H1 (cell line): ENCODE data around the gene KNDC1.

Experiments used
- BRCA1 ChIP-seq: IDR thresholded peaks from 2 replicates; pipeline ENCODE4 v1.6.1; 2012; ENCODE audit warnings: low read depth, low read length, improper control_type of control experiment
- CHD1 ChIP-seq: IDR thresholded peaks from 2 replicates; pipeline ENCODE4 v1.6.1; 2012; ENCODE audit warnings: low read depth, low read length, improper control_type of control experiment
- CTCF ChIP-seq, 3 experiments: IDR thresholded peaks; 1 replicate in 2 of 3; 2 replicates in 1 of 3; pipeline versions ENCODE4 v1.5.1 to v1.6.1; 2011; ENCODE audit warnings: low read length in 3 of 3, mild to moderate bottlenecking in 3 of 3, inconsistent platforms in 2 of 3, low read depth in 1 of 3, moderate library complexity in 1 of 3; ENCODE audit not compliant: insufficient read depth in 1 of 3; ENCODE audit errors: control extremely low read depth in 1 of 3
- E2F6 ChIP-seq: IDR thresholded peaks from 2 replicates; pipeline ENCODE4 v1.6.1; 2012; ENCODE audit warnings: inconsistent platforms
- EP300 ChIP-seq, 2 experiments: IDR thresholded peaks; 1 replicate in 1 of 2; 2 replicates in 1 of 2; pipeline ENCODE4 v1.6.1; 2011 to 2012; ENCODE audit warnings: low read depth in 2 of 2, low read length in 2 of 2, mild to moderate bottlenecking in 2 of 2, borderline replicate concordance in 1 of 2, inconsistent platforms in 1 of 2, moderate library complexity in 1 of 2
- EZH2 ChIP-seq: fragments of 200-600 bp; sonication (generic); IDR thresholded peaks from 2 replicates; pipeline ENCODE4 v1.7.1; 2012; ENCODE audit warnings: low read depth, mild to moderate bottlenecking, moderate library complexity, low read length, inconsistent platforms; ENCODE audit not compliant: severe bottlenecking
- HDAC2 ChIP-seq, 2 experiments: fragments of 300-600 bp in 1 of 2; sonication (generic) in 1 of 2; IDR thresholded peaks; 2 replicates each; pipeline ENCODE4 v1.6.1; 2011 to 2012; ENCODE audit warnings: low read depth in 2 of 2, low read length in 2 of 2, mild to moderate bottlenecking in 2 of 2, moderate library complexity in 2 of 2, borderline replicate concordance in 1 of 2, inconsistent platforms in 1 of 2
- JUN ChIP-seq: IDR thresholded peaks from 2 replicates; pipeline ENCODE4 v1.6.1; 2011; ENCODE audit warnings: low read depth, mild to moderate bottlenecking, improper control_type of control experiment, low read length
- MAX ChIP-seq: IDR thresholded peaks from 2 replicates; pipeline ENCODE4 v1.6.1; 2012; ENCODE audit warnings: inconsistent platforms
- POLR2A ChIP-seq, 2 experiments: IDR thresholded peaks; 1 replicate in 1 of 2; 2 replicates in 1 of 2; pipeline ENCODE4 v1.6.1; 2011; ENCODE audit warnings: low read depth in 2 of 2, low read length in 2 of 2, mild to moderate bottlenecking in 2 of 2; ENCODE audit errors: control extremely low read depth in 1 of 2
- SRF ChIP-seq: IDR thresholded peaks from 2 replicates; pipeline ENCODE4 v1.6.1; 2011; ENCODE audit warnings: mild to moderate bottlenecking, low read depth, low read length, moderate library complexity
- TAF1 ChIP-seq: IDR thresholded peaks from 2 replicates; pipeline ENCODE4 v1.6.1; 2011; ENCODE audit warnings: mild to moderate bottlenecking, low read depth, low read length
- TEAD4 ChIP-seq: IDR thresholded peaks from 2 replicates; pipeline ENCODE4 v1.6.1; 2012; ENCODE audit warnings: low read depth, low read length, inconsistent platforms, mixed read lengths
- YY1 ChIP-seq: IDR thresholded peaks from 2 replicates; pipeline ENCODE4 v1.6.1; 2011; ENCODE audit warnings: low read depth, mild to moderate bottlenecking, low read length

DNA sequence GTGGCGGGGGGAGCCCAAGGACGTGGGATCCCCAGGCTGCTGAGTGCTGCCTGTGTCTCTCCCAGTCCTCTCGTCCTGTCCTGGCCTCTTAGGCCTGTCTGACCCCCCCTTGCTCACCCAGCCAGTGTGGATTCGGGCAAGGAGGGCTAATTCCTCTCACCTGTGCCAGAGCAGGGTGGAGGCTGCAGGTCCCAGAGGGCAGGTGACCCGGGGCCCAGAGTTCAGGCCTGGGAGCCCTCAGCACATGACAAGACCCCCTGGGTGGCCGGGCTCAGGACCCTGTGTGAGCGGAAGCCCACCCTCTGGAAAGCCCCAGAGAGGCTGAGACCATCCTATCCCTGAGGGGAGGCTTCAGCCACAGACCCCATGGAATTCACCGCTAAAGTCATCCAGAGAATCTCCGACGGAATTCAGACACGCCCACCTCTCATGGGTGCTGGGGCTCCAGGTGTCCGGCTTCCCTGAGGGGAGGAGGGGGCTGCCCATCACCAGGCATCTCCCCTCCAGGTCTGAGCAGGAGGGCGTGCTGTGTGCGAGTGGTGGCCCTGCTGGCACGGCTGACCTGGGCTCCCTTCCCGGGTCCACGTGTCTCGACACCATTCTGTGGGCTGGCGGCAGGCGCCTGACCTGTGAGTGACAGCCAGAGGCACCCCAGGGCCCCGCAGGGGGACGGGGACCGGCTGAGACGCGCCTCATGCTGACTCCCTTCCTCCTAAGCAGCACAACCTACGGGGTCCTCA, 5.0 kb downstream of the KNDC1 start:
- TF ChIP-seq CTCF (IDR thresholded peaks at IDR 0.05; ENCODE audit: control extremely low read depth in 1 of 3, insufficient read depth in 1 of 3, low read depth in 1 of 3, low read length in 3 of 3) (no peak), TEAD4 (no peak), TAF1 (no peak), POLR2A (IDR thresholded peaks at IDR 0.05; ENCODE audit: control extremely low read depth in 1 of 2, low read depth in 2 of 2, low read length in 2 of 2) (no peak), EP300 (IDR thresholded peaks at IDR 0.05; ENCODE audit: borderline replicate concordance in 1 of 2, low read depth in 2 of 2, low read length in 2 of 2) (no peak), E2F6 (no peak), MAX (no peak), YY1 (no peak), JUN (no peak), EZH2 (no peak), HDAC2 (IDR thresholded peaks at IDR 0.05; ENCODE audit: borderline replicate concordance in 1 of 2, low read depth in 2 of 2, low read length in 2 of 2) (no peak), CHD1 (no peak), BRCA1 (no peak), SRF (no peak)
